MCF 10A (cell line): ENCODE data around the gene COL6A2. TPM values are rescaled to one million over a fixed set of nuclear protein-coding genes. Genes with fewer than 3 reads are reported as not detected.
"Not testable (repeated sequence)": the region's sequence is repeated elsewhere in the genome, so short reads cannot be mapped to it uniquely, and the experiment has no call there.

Experiments used
- BruUV-seq: library from RNA; stranded (reverse); fragments of 400-500 nt; replicated peaks from 2 replicates; lab custom pipeline; 2021; lab: Mats Ljungman, UMichigan
- CTCF ChIA-PET: fragments of 300-600 bp; sonication (Branson Sonifier 250); formaldehyde crosslinking; extraction: SDS; loops from one replicate; lab custom pipeline; 2021; ENCODE audit warnings: antibody characterized with exemption, inconsistent platforms; lab: Yijun Ruan, JAX
- POLR2A ChIA-PET: fragments of 300-600, 350-650 bp; sonication (Branson Sonifier 250); formaldehyde crosslinking; extraction: SDS; loops from one replicate; lab custom pipeline; 2020; ENCODE audit warnings: antibody characterized with exemption, inconsistent platforms; lab: Yijun Ruan, JAX
- DNase-seq: peaks from one replicate; pipeline ENCODE4 v3.0.0-alpha.2; 2018; ENCODE audit not compliant: unreplicated experiment
- H3K27ac Mint-ChIP-seq: one replicate; pipeline ENCODE4 v1.8.0; 2022; ENCODE audit warnings: mild to moderate bottlenecking, low read depth, mixed read lengths; ENCODE audit not compliant: unreplicated experiment
- H3K27me3 Mint-ChIP-seq: one replicate; pipeline ENCODE4 v1.8.0; 2022; ENCODE audit warnings: mixed read lengths; ENCODE audit not compliant: insufficient read depth, unreplicated experiment
- H3K36me3 Mint-ChIP-seq: one replicate; pipeline ENCODE4 v1.8.0; 2022; ENCODE audit warnings: mild to moderate bottlenecking, moderate library complexity, mixed read lengths; ENCODE audit not compliant: insufficient read depth, unreplicated experiment
- H3K4me1 Mint-ChIP-seq: one replicate; pipeline ENCODE4 v1.8.0; 2022; ENCODE audit warnings: mixed read lengths; ENCODE audit not compliant: insufficient read depth, unreplicated experiment
- H3K4me3 Mint-ChIP-seq: one replicate; pipeline ENCODE4 v1.8.0; 2022; ENCODE audit warnings: mild to moderate bottlenecking, moderate library complexity, mixed read lengths; ENCODE audit not compliant: unreplicated experiment
- H3K9me3 Mint-ChIP-seq: one replicate; pipeline ENCODE4 v1.8.0; 2022; ENCODE audit warnings: mixed read lengths; ENCODE audit not compliant: unreplicated experiment
- intact Hi-C: fragments of 100-400 bp; cut with micrococcal nuclease; formaldehyde crosslinking; loops from 2 replicates; pipeline ENCODE4 v1.14.1; 2022
- total RNA-seq: library from RNA; stranded (reverse); gene quantifications from 2 replicates; pipeline ENCODE4 v1.2.3, GENCODE V29; 2022
- TF ChIP-seq, protein P1 (sequence below): fragments of 200-600 bp; IDR thresholded peaks from one replicate; pipeline ENCODE4 v1.8.0; 2022; ENCODE audit warnings: antibody characterized with exemption, mild to moderate bottlenecking; ENCODE audit not compliant: unreplicated experiment

The COL6A2 gene
- total RNA-seq, 1 experiment from 2014 or later = 0.61 TPM

DNA sequence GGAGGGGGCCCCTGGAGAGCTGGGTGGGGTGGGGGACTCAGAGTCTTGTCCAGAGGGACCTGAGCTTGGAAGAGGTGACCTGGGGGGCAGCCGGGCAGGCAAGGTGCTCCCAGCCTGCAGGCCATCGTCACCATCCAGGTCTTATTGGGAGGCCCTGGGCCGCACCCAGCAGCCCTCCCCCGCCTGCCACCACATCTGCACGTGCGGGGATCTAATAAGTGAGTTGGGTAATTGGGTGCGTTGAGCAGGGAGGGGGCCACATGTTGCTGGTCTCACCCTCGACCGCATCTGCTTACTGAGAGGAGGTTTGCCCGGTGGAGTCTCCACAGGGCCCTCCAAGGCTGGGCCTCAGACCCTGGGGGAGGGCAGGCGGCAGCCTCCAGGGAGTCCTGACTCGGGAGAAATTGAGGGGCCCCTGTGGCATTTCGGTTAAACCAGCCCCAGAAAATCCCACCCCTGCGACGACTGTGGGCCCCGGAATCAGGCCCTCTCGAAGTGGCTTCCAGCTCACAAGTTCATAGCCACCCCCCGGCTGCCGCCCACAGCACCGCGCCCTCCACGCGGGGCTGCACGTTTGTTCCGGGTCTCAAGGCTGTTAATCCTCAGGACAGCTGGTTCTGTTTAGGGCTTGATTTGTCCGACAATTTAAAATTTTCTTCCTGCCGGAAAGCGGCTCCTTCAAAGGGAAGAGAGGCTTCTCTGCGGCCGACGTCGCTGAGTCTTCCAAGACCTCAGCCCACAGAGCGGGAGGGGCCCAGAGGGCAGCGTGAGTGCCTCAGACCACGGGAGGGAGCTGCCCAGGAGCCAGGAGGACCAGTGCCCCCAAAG, 14.7 kb upstream of the COL6A2 start:
- ChIA-PET CTCF (interaction anchor here (0.6 to 1.1 kb wide), 2 partner anchors 9 to 110 kb away, joined by 3 read pairs; no protein-coding TSS in a partner anchor), POLR2A (interaction anchor here (1.5 kb wide), 1 partner anchor 34 kb away, joined by 3 read pairs; no protein-coding TSS in a partner anchor)
- H3K4me3 Mint-ChIP-seq = no peak overlapping the region
- TF ChIP-seq, protein P1, sequence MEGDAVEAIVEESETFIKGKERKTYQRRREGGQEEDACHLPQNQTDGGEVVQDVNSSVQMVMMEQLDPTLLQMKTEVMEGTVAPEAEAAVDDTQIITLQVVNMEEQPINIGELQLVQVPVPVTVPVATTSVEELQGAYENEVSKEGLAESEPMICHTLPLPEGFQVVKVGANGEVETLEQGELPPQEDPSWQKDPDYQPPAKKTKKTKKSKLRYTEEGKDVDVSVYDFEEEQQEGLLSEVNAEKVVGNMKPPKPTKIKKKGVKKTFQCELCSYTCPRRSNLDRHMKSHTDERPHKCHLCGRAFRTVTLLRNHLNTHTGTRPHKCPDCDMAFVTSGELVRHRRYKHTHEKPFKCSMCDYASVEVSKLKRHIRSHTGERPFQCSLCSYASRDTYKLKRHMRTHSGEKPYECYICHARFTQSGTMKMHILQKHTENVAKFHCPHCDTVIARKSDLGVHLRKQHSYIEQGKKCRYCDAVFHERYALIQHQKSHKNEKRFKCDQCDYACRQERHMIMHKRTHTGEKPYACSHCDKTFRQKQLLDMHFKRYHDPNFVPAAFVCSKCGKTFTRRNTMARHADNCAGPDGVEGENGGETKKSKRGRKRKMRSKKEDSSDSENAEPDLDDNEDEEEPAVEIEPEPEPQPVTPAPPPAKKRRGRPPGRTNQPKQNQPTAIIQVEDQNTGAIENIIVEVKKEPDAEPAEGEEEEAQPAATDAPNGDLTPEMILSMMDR = no peak
- BruUV-seq = no TSS peak
- H3K27ac Mint-ChIP-seq = no peak overlapping the region
- no peaks in the 10 kb centered on the region for H3K36me3 Mint-ChIP-seq
- no peaks in the 10 kb centered on the region for H3K27me3 Mint-ChIP-seq
- peaks cover 12% of the 10 kb centered on the region for H3K9me3 Mint-ChIP-seq
- no peaks in the 10 kb centered on the region for H3K4me1 Mint-ChIP-seq
- intact Hi-C loops = no loop called here
- DNase-seq = no peak

DNA sequence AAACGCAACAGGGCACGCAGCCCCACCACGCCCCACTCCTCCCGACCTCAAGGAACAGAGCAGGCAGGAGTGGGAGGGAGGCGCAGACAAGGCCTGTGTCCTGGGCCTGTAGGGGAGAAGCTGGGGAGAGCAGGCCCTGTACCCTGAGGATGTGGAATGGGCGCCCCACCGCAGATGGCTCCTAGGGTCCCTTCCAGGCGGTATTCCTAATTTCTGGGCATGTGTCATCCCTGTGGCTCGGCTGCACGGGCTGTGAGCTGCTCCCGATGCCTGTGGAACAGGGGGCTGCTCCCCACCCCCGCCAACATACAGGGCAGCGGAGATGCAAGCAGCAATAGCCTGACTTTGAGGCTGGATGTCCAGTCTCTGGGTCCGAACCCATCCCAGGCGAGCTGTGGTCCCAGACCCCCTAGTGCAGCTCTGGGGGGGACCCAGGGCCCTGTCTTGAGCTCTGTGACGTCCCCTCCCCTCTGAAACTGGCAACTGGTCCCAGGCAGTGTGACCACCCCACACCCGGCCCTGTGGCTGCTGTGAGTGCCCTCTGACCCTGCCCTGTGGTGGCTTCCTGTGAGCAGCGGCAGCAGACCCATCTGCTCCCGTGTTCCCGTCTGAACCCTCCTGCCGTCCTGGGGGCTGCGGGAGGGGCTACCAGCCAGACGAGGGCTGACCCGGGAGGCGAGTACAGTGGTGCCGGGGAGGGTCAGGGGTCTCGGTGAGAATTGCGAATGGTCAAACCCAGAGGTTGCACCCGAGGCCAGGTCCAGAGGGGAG, 13.9 kb upstream of the COL6A2 start:
- no peaks in the 10 kb centered on the region for H3K27me3 Mint-ChIP-seq
- no peaks in the 10 kb centered on the region for H3K4me1 Mint-ChIP-seq
- peaks cover 19% of the 10 kb centered on the region for H3K9me3 Mint-ChIP-seq
- no peaks in the 10 kb centered on the region for H3K36me3 Mint-ChIP-seq
- ChIA-PET CTCF (interaction anchor here (0.6 to 1.1 kb wide), 2 partner anchors 10 to 110 kb away, joined by 3 read pairs; no protein-coding TSS in a partner anchor), POLR2A (no interaction called here)
- DNase-seq = no peak
- TF ChIP-seq, protein P1 = no peak
- intact Hi-C loops = no loop called here
- H3K4me3 Mint-ChIP-seq = no peak overlapping the region
- no TSS peak for BruUV-seq
- no peak overlapping the region for H3K27ac Mint-ChIP-seq

DNA sequence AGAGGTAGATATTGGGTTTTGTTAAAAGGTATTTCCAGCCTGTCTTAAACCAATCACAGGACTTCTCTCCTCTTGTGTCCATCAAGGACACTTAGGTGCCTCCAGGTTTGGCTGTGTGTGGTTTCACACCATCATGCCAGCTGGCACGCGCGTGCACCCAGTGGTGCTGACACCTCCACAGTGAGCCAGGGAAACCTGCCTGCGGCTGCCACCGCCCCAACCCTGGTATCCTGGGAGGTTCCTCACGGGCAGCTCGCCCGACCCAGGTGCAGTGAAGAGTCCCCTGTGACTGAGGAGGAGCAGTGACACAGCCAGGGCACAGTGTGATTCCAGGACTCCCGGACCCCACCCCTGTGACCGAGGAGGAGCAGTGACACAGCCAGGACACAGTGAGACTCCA, 13.2 kb upstream of the COL6A2 start:
- peaks cover 19% of the 10 kb centered on the region for H3K9me3 Mint-ChIP-seq
- H3K36me3 Mint-ChIP-seq = no peaks in the 10 kb centered on the region
- ChIA-PET CTCF (no interaction called here), POLR2A (no interaction called here)
- intact Hi-C loops = no loop called here
- no peaks in the 10 kb centered on the region for H3K4me1 Mint-ChIP-seq
- H3K4me3 Mint-ChIP-seq = no peak overlapping the region
- no peaks in the 10 kb centered on the region for H3K27me3 Mint-ChIP-seq
- H3K27ac Mint-ChIP-seq = no peak overlapping the region
- TF ChIP-seq, protein P1 = no peak
- DNase-seq = peak; percentile 37
- BruUV-seq = no TSS peak

DNA sequence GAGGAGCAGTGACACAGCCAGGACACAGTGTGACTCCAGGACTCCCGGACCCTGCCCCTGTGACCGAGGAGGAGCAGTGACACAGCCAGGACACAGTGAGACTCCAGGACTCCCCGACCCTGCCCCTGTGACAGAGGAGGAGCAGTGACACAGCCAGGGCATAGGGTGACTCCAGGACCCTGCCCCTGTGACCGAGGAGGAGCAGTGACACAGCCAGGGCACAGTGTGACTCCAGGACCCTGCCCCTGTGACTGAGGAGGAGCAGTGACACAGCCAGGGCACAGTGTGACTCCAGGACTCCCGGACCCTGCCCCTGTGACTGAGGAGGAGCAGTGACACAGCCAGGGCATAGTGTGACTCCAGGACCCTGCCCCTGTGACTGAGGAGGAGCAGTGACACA, 12.7 kb upstream of the COL6A2 start:
- H3K36me3 Mint-ChIP-seq, BruUV-seq, CTCF ChIA-PET, H3K27me3 Mint-ChIP-seq, DNase-seq, intact Hi-C loops, H3K27ac Mint-ChIP-seq, H3K4me3 Mint-ChIP-seq, POLR2A ChIA-PET, H3K4me1 Mint-ChIP-seq: not testable (repeated sequence)
- peaks cover 21% of the 10 kb centered on the region for H3K9me3 Mint-ChIP-seq
